HepG2 (cell line): ENCODE results near the gene SURF2. TPM values are rescaled to one million over a fixed set of nuclear protein-coding genes. Genes with fewer than 3 reads are reported as not detected.

Source experiments
- ATAC-seq: fragments of 200-7000 bp; cut with Tn5 transposase; 3 replicates; pipeline ENCODE4 v1.9.1; 2020; ENCODE audit warnings: mild to moderate bottlenecking, moderate library complexity
- BruUV-seq: library from RNA; stranded (reverse); fragments of 400-500 nt; replicated peaks from 2 replicates; lab custom pipeline; 2021; lab: Mats Ljungman, UMichigan
- CTCF ChIA-PET: fragments of 300-600 bp; formaldehyde crosslinking; extraction: SDS; loops from one replicate; lab custom pipeline; 2021; ENCODE audit warnings: low total read pairs, inconsistent platforms, low intra/inter-chr PET ratio; lab: Yijun Ruan, JAX
- POLR2A ChIA-PET: fragments of 350-600 bp; sonication (Branson Sonifier 250); formaldehyde crosslinking; loops from one replicate; lab custom pipeline; 2020; ENCODE audit warnings: antibody characterized with exemption, inconsistent platforms; lab: Yijun Ruan, JAX
- DNase-seq: peaks from one replicate; pipeline ENCODE4 v3.0.0-alpha.2; 2015; ENCODE audit warnings: low spot score
- FAIRE-seq: peaks from 3 replicates; lab custom pipeline; 2011; peaks lifted over from hg19 to GRCh38; lab: Jason Lieb, UNC
- H2AFZ ChIP-seq: one replicate; pipeline ENCODE4 v1.6.1; 2011; ENCODE audit warnings: low read length, inconsistent platforms
- H3K27ac ChIP-seq: fragments of 300-600 bp; 3 replicates; pipeline ENCODE4 v1.8.0; 2011; ENCODE audit warnings: mixed run types, mild to moderate bottlenecking, mixed read lengths, low read length, inconsistent platforms; ENCODE audit not compliant: insufficient read depth; ENCODE audit errors: extremely low read length
- H3K27me3 ChIP-seq, 2 experiments: fragments of 200-600 bp in 1 of 2; 2 replicates in 1 of 2; 3 replicates in 1 of 2; pipeline versions ENCODE4 v1.6.0 to v1.8.0; 2011; ENCODE audit warnings: low read length in 2 of 2, mild to moderate bottlenecking in 2 of 2, moderate library complexity in 2 of 2, inconsistent platforms in 1 of 2; ENCODE audit not compliant: insufficient read depth in 2 of 2, control insufficient read depth in 1 of 2
- H3K36me3 ChIP-seq, 2 experiments: fragments of 200-600 bp in 1 of 2; replicated peaks in 1 of 2; 2 replicates in 1 of 2; 3 replicates in 1 of 2; pipeline versions ENCODE4 v1.5.1 to v1.8.0; 2011; ENCODE audit warnings: low read length in 2 of 2, inconsistent platforms in 1 of 2; ENCODE audit not compliant: insufficient read depth in 2 of 2, control insufficient read depth in 1 of 2
- H3K4me1 ChIP-seq: 2 replicates; pipeline ENCODE4 v1.5.1; 2012; ENCODE audit warnings: low read length, inconsistent platforms; ENCODE audit not compliant: insufficient read depth
- H3K4me2 ChIP-seq: 2 replicates; pipeline ENCODE4 v1.6.0; 2011; ENCODE audit warnings: low read depth, low read length, inconsistent platforms
- H3K4me3 ChIP-seq, 3 experiments: fragments of 200-600 bp in 1 of 3; sonication (generic), shearing (Covaris generic) in 1 of 3; replicated peaks in 1 of 3; 2 replicates each; pipeline ENCODE4 v1.5.1; 2011 to 2016; ENCODE audit warnings: low read length in 3 of 3, inconsistent platforms in 2 of 3, low read depth in 2 of 3, mild to moderate bottlenecking in 2 of 3, control low read depth in 1 of 3, mixed read lengths in 1 of 3; ENCODE audit not compliant: insufficient read depth in 1 of 3
- H3K79me2 ChIP-seq: one replicate; pipeline ENCODE4 v1.6.1; 2011; ENCODE audit warnings: low read length, inconsistent platforms; ENCODE audit not compliant: insufficient read depth
- H3K9ac ChIP-seq: 2 replicates; pipeline ENCODE4 v1.6.0; 2011; ENCODE audit warnings: mild to moderate bottlenecking, low read depth, low read length, inconsistent platforms; ENCODE audit not compliant: insufficient read depth
- H3K9me3 ChIP-seq: 2 replicates; pipeline ENCODE4 v1.5.1; 2012; ENCODE audit warnings: mild to moderate bottlenecking, low read length
- H4K20me1 ChIP-seq: 2 replicates; pipeline ENCODE4 v1.6.0; 2011; ENCODE audit warnings: inconsistent platforms, mild to moderate bottlenecking, low read length, moderate library complexity; ENCODE audit not compliant: insufficient read depth
- EZH2 ChIP-seq: conservative IDR thresholded peaks from 2 replicates; pipeline ENCODE4 v1.6.1; 2012; ENCODE audit warnings: mild to moderate bottlenecking, low read depth, low read length, moderate library complexity
- NR2F2 ChIP-seq: IDR thresholded peaks from 2 replicates; pipeline ENCODE4 v1.6.1; 2012; ENCODE audit warnings: low read depth, inconsistent platforms, borderline replicate concordance
- POLR2G ChIP-seq: fragments of 200-400 bp; formaldehyde crosslinking; IDR thresholded peaks from 2 replicates; pipeline ENCODE4 v1.6.1; 2018; ENCODE audit warnings: mild to moderate bottlenecking, low read depth, low read length, moderate library complexity
- ZBTB33 ChIP-seq: sonication (generic); formaldehyde crosslinking; IDR thresholded peaks from 2 replicates; pipeline ENCODE4 v1.4.0; 2020; ENCODE audit warnings: missing genetic modification reagents
- WGBS: methylation state at CpG from one replicate; pipeline ENCODE4 v1.1.6; 2017; ENCODE audit warnings: low lambda C conversion rate; 5-methylcytosine and 5-hydroxymethylcytosine counted together
- in situ Hi-C: cut with HindIII; loops from 2 replicates; pipeline ENCODE4 v1.10.0; 2017; ENCODE audit warnings: low pct_unique_long_range_greater_than_20kb; ENCODE audit not compliant: extremely low pct_ligation_motif_present
- intact Hi-C: fragments of 100-400 bp; cut with micrococcal nuclease; formaldehyde crosslinking; loops from one replicate; pipeline ENCODE4 v1.10.0; 2022; ENCODE audit not compliant: unreplicated experiment
- polyA plus RNA-seq, 8 experiments: library from polyadenylated mRNA; depleted of rRNA in 3 of 8; stranded (reverse) in 7 of 8; unstranded in 1 of 8; fragments of >200 nt; fragmentation: Illumina TruSeq in 4 of 8; extraction: Trizol in 4 of 8; gene quantifications; 2 replicates each; pipeline versions ENCODE4 v1.2.1 to v1.2.3, GENCODE V29; 2011 to 2016; ENCODE audit warnings: low read depth in 4 of 8, missing spikeins in 1 of 8, mixed read lengths in 1 of 8; ENCODE audit not compliant: insufficient read depth in 1 of 8
- total RNA-seq, 5 experiments: library from RNA; depleted of rRNA; stranded (reverse); fragments of >200 nt; fragmentation: Illumina TruSeq; extraction: Trizol; gene quantifications; 2 replicates each; pipeline ENCODE4 v1.2.3, GENCODE V29; 2016; ENCODE audit warnings: low read depth in 1 of 5

SURF2 gene
- total and polyA plus RNA-seq, 2 of the 13 experiments (the other 11 are each of a cell fraction or from before 2014, with no cell fraction given), result 6.3 to 13.6 TPM

DNA sequence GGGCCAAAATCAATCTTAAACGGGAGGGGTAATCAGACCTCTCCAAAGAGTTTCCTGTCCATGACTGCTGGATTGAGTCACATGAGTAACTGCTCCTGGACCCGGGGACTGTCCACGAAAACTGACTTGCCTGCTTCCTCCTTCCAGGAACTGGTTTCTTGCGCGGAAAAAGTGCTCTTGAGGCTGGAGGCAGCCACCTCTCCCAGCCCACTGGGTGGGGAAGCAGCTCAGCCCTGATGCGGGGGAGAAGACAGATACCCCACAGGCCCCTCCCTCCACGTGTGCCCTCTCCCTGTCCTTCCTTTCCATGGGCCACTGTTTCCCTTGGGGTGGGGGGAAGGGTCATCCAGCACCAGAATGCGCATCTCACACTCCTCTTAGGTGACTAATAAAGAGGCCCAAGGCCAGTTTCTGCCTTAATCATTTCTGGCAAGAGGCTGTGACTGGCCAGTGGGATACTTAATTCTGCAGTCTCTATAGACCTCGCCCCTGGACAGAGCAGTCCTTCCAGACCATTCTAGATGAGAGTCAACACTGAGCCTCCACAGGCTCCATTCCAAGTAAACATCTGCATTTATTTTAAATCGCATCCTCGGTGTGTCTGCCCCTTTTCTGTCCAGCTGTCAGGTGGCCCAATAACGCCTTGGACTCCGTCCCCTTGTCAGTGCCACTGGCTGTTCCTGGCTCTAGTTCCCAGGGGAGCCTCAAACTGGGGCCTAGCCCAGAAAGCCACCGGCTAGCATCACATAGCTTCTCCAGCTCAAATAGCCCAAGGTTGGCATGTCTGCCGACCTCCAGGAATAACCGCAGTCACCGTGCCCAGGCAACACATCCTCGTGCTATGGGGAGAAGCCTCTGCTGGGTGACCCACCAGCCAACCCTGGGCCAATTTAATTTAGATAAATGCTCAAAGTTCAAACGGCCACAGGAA lies 49.4 kb downstream of the SURF2 start:
- ChIA-PET POLR2A (no interaction called here), CTCF (interaction anchor here (0.6 to 1.9 kb wide), 3 partner anchors 16 to 80 kb away, joined by 4 to 39 read pairs (median 6); partner anchors contain the start of gene ADAMTS13)
- H4K20me1 ChIP-seq, result 0 out of 2 replicates have a peak, but pooled peaks cover 4% of the 10 kb centered on the region
- H2AFZ ChIP-seq, result no peak overlapping the region
- no peaks in the 10 kb centered on the region for H3K79me2 ChIP-seq
- no peak overlapping the region for H3K9ac ChIP-seq
- DNase-seq (no peak), ATAC-seq (no peak), FAIRE-seq (no peak)
- H3K4me2 ChIP-seq, result no peak overlapping the region
- TF ChIP-seq NR2F2 (no peak), POLR2G (0 out of 2 replicates have a peak, but pooled peaks have one; percentile 10), EZH2 (no peak), ZBTB33 (CRISPR knock-in tag) (peak; percentile 40; the same call in 1 of the 2 replicates)
- H3K36me3 ChIP-seq, result peaks cover 24 to 46% of the 10 kb centered on the region in 2 experiments; a peak in 4 of 5 replicates
- H3K27ac ChIP-seq, result no peak overlapping the region
- no TSS peak for BruUV-seq
- in situ Hi-C loops (loop anchor here (5.0 kb wide), 2 partner anchors 48 to 82 kb away; partner anchors contain the start of genes SURF1 and SURF2), intact Hi-C loops (loop anchor here (2.0 kb wide), 1 partner anchor 19 kb away; no protein-coding TSS in a partner anchor)
- H3K9me3 ChIP-seq, result no peaks in the 10 kb centered on the region
- peaks cover 8% of the 10 kb centered on the region for H3K4me1 ChIP-seq
- 94% methylated on average over 14 of the region's 19 CpGs for WGBS
- no peak overlapping the region for H3K4me3 ChIP-seq
- no peaks in the 10 kb centered on the region for H3K27me3 ChIP-seq
